ENCODE measurements around the gene EEIG2.

GRCh38 chr1:108557296-108557695 lies 2.6 kb upstream of the EEIG2 start:
- no peak for TF ChIP-seq CTCF (IDR thresholded peaks at IDR 0.05)
- TF ChIP-seq POLR2A (IDR thresholded peaks at IDR 0.05) = no peak

All from body of pancreas (tissue), 4 donors.